ENCODE data around the gene OSBPL9. TPM values are rescaled to one million over a fixed set of nuclear protein-coding genes. Genes with fewer than 3 reads are reported as not detected.

The OSBPL9 gene
- total and polyA plus RNA-seq, 9 of the 15 experiments (the other 6 are each of a cell fraction or from before 2014, with no cell fraction given), result 43.9 to 217 (median 170) TPM

DNA sequence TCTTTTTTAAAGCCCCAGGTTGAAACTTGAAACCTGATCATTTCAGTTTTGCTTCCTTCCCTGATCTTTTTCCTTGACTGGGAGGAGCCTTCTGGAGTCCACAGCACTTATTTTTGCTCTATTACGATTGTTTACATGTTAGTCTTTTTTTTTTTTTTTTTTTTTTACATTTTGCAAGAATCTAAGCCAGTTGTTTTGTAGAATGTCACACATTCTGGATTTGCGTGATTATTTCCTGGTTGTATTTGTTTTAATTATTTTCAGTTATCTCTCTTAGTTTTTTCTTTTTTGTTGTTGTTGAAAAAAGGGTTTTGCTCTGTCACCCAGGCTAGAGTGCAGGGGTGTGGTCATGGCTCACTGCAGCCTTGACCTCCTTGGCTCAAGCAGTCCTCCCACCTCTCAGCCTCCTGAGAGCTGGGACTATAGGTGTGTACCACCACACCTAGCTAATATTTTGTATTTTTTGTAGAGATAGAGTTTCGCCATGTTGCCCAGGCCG lies 32.8 kb downstream of the OSBPL9 start (continued):
- TF ChIP-seq TBP (optimal IDR thresholded peaks at IDR 0.05; ENCODE audit: low read depth, low read length) (no peak), NONO (IDR thresholded peaks at IDR 0.05; ENCODE audit: low read depth in 2 of 2, low read length in 1 of 2) (no peak), KLF13 (tag; IDR thresholded peaks at IDR 0.05; ENCODE audit: borderline replicate concordance, low read depth) (0 out of 2 replicates have a peak, but pooled peaks have one; percentile 23), CEBPG (CRISPR knock-in tag; IDR thresholded peaks at IDR 0.05) (no peak), CEBPG (tag; conservative IDR thresholded peaks at IDR 0.05 in 1 of 2, IDR thresholded peaks at IDR 0.05 in 1 of 2) (no peak), GTF2F1 (IDR thresholded peaks at IDR 0.05; ENCODE audit: low read depth, low read length) (no peak), NR2C2 (CRISPR knock-in tag; IDR thresholded peaks at IDR 0.05) (no peak), NR2C2 (tag; IDR thresholded peaks at IDR 0.05) (peak; percentile 26; the same call in 1 of the 2 replicates), ATF2 (CRISPR knock-in tag; IDR thresholded peaks at IDR 0.05) (no peak), POLR2B (IDR thresholded peaks at IDR 0.05; ENCODE audit: low read depth, partially characterized antibody) (no peak), CBX3 (IDR thresholded peaks at IDR 0.05; ENCODE audit: borderline replicate concordance in 1 of 2, low read length in 2 of 2) (no peak), NFE2L1 (tag; IDR thresholded peaks at IDR 0.05; ENCODE audit: borderline replicate concordance, low read depth) (0 out of 2 replicates have a peak, but pooled peaks have one; percentile 11), NELFE (IDR thresholded peaks at IDR 0.05; ENCODE audit: insufficient read depth, insufficient read length) (no peak)
- TF ChIP-seq, protein P1, sequence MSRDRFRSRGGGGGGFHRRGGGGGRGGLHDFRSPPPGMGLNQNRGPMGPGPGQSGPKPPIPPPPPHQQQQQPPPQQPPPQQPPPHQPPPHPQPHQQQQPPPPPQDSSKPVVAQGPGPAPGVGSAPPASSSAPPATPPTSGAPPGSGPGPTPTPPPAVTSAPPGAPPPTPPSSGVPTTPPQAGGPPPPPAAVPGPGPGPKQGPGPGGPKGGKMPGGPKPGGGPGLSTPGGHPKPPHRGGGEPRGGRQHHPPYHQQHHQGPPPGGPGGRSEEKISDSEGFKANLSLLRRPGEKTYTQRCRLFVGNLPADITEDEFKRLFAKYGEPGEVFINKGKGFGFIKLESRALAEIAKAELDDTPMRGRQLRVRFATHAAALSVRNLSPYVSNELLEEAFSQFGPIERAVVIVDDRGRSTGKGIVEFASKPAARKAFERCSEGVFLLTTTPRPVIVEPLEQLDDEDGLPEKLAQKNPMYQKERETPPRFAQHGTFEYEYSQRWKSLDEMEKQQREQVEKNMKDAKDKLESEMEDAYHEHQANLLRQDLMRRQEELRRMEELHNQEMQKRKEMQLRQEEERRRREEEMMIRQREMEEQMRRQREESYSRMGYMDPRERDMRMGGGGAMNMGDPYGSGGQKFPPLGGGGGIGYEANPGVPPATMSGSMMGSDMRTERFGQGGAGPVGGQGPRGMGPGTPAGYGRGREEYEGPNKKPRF (IDR thresholded peaks at IDR 0.05; ENCODE audit: low read depth, low read length), result no peak
- TF ChIP-seq, protein P2, sequence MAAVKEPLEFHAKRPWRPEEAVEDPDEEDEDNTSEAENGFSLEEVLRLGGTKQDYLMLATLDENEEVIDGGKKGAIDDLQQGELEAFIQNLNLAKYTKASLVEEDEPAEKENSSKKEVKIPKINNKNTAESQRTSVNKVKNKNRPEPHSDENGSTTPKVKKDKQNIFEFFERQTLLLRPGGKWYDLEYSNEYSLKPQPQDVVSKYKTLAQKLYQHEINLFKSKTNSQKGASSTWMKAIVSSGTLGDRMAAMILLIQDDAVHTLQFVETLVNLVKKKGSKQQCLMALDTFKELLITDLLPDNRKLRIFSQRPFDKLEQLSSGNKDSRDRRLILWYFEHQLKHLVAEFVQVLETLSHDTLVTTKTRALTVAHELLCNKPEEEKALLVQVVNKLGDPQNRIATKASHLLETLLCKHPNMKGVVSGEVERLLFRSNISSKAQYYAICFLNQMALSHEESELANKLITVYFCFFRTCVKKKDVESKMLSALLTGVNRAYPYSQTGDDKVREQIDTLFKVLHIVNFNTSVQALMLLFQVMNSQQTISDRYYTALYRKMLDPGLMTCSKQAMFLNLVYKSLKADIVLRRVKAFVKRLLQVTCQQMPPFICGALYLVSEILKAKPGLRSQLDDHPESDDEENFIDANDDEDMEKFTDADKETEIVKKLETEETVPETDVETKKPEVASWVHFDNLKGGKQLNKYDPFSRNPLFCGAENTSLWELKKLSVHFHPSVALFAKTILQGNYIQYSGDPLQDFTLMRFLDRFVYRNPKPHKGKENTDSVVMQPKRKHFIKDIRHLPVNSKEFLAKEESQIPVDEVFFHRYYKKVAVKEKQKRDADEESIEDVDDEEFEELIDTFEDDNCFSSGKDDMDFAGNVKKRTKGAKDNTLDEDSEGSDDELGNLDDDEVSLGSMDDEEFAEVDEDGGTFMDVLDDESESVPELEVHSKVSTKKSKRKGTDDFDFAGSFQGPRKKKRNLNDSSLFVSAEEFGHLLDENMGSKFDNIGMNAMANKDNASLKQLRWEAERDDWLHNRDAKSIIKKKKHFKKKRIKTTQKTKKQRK (IDR thresholded peaks at IDR 0.05; ENCODE audit: borderline replicate concordance, low read depth, low read length), result no peak
- TF ChIP-seq, protein P3, sequence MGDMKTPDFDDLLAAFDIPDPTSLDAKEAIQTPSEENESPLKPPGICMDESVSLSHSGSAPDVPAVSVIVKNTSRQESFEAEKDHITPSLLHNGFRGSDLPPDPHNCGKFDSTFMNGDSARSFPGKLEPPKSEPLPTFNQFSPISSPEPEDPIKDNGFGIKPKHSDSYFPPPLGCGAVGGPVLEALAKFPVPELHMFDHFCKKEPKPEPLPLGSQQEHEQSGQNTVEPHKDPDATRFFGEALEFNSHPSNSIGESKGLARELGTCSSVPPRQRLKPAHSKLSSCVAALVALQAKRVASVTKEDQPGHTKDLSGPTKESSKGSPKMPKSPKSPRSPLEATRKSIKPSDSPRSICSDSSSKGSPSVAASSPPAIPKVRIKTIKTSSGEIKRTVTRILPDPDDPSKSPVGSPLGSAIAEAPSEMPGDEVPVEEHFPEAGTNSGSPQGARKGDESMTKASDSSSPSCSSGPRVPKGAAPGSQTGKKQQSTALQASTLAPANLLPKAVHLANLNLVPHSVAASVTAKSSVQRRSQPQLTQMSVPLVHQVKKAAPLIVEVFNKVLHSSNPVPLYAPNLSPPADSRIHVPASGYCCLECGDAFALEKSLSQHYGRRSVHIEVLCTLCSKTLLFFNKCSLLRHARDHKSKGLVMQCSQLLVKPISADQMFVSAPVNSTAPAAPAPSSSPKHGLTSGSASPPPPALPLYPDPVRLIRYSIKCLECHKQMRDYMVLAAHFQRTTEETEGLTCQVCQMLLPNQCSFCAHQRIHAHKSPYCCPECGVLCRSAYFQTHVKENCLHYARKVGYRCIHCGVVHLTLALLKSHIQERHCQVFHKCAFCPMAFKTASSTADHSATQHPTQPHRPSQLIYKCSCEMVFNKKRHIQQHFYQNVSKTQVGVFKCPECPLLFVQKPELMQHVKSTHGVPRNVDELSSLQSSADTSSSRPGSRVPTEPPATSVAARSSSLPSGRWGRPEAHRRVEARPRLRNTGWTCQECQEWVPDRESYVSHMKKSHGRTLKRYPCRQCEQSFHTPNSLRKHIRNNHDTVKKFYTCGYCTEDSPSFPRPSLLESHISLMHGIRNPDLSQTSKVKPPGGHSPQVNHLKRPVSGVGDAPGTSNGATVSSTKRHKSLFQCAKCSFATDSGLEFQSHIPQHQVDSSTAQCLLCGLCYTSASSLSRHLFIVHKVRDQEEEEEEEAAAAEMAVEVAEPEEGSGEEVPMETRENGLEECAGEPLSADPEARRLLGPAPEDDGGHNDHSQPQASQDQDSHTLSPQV (IDR thresholded peaks at IDR 0.05), result no peak
